Femur (tissue), 1 donor: ENCODE data around the gene MFNG.

Experiments used
- DNase-seq: peaks from one replicate; pipeline ENCODE4 v3.0.0-alpha.2; 2017

MFNG gene

DNA sequence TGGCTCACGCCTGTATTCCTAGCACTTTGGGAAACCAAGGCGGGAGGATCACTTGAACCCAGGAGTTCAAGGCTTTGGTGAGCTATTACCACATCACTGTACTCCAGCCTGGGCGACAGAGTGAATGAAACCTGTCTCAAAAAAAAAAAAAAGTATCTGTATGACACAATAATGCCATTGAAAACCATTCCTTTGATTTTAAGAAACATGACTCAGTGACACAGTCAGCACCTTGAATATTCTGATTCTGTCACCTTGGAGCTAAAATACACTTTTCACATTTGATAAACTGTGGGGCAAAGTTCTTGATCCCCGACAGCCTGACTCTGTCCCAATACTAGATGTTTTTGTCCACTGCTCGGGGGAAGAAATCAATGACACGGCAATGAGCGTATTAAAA is 42.2 kb downstream of the MFNG start:
- no peak for DNase-seq

DNA sequence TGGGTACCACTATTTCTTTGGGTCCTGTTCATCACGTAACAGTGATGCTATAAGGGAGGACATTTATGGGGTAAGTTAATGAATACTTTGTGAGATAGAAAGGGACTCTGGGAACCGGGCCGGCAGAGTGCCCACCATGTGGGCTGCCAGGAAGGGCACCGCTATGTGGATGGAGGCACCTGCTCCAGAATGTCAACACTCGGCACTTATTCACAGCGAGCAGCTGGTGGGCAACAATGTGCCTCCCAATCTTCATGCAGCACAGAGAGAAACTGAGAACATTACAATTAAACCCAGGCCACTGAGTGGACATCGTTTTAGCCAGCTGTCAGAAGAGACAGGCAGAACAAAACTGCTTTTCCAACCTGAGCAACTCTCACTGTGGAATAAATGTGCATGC is 43.1 kb downstream of the MFNG start:
- DNase-seq = peak; percentile 18

DNA sequence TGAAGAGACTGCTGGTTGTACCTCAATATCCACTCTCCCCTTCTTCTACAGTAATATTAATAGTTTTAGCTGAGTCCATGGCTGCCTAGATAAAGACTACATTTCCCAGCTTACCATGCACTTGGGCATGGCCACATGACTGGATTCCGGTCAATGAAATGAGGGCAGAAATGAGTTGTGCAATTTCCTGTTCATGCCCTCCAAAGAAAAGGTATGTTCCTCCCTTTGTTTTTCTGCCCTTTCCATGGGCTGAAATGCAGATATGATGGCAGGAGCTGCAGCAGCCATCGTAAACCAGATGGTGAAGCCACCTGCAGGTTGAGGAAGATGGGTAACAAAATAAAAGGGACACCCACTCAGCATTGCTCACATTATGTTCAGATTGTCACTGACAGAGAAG is 43.6 kb downstream of the MFNG start:
- DNase-seq = no peak

DNA sequence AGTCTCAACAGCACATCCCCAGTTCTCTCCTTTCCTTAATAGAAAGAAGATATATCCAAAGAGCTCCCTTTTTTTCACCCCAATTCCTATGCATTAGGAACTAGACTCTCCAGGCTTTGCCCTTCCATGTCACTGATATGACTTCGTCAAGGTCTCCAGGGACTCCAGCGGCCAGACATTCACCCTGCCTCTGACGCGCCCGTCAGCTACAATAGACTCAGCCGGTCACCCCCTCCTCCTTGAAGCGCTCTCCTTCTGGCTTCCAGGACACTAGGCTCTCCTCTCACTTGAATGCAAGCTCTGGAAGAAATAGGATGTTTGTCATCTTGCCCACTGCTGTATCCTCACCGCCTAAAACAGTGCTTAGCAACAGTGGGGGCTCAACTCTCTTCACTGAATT is 44.0 kb downstream of the MFNG start:
- DNase-seq = no peak

- no peak for DNase-seq
Measured at GRCh38 chr22:37440875-37441274, 45.3 kb downstream of the MFNG start.

GRCh38 chr22:37439347-37439746 is 46.8 kb downstream of the MFNG start:
- no peak for DNase-seq

- DNase-seq = no peak
Measured at GRCh38 chr22:37435970-37436603, 50.1 kb downstream of the MFNG start.

GRCh38 chr22:37433786-37434185 is 52.4 kb downstream of the MFNG start:
- no peak for DNase-seq

GRCh38 chr22:37432708-37433054 is 53.5 kb downstream of the MFNG start:
- no peak for DNase-seq

DNA sequence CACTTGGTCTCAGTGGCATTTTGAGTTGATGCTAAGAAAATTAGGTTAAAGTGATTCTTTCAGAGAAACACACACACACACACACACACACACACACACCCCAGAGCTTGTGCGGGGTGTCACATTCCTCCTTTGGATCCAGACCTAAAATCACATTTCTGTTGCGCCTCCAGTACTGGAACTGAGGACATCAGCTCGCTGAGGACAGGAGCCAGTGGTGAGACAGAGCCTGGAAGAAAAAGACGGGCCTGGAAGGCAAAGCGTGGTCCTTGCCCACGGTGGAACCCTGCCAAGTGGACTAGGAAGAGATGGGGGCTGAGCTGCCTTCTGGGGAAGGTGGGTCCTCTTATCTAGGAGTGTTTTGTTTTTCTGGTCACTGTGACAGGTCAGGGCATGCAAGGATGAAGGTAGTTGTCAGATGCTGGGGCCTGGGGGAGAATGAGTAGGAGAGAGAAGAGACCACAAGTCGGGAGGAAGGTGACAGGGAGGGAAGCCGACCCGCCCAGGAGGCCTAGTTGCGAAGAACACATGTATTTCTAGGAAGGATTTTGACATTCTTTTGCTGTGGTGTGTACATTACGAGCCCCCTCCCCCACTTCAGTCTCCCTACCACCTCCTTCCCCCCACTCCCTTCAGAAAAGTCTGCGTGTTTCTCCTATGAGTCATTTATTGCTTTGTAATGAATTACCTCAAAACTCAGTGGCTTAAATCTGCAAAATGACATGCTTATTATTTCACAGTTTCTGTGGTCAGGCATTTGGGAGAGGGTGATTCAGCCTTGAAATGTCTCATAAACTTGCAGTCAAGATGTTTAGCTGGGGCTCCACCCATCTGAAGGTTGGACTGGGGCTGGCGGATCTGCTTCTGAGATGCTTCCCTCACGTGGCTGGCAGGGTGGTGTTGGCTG is 54.1 kb downstream of the MFNG start:
- DNase-seq = no peak

GRCh38 chr22:37431366-37431765 is 54.8 kb downstream of the MFNG start:
- DNase-seq = no peak

- DNase-seq = no peak
Measured at GRCh38 chr22:37430941-37431340, 55.2 kb downstream of the MFNG start.

GRCh38 chr22:37428649-37429586 is 57.3 kb downstream of the MFNG start:
- peak; percentile 54 for DNase-seq

DNA sequence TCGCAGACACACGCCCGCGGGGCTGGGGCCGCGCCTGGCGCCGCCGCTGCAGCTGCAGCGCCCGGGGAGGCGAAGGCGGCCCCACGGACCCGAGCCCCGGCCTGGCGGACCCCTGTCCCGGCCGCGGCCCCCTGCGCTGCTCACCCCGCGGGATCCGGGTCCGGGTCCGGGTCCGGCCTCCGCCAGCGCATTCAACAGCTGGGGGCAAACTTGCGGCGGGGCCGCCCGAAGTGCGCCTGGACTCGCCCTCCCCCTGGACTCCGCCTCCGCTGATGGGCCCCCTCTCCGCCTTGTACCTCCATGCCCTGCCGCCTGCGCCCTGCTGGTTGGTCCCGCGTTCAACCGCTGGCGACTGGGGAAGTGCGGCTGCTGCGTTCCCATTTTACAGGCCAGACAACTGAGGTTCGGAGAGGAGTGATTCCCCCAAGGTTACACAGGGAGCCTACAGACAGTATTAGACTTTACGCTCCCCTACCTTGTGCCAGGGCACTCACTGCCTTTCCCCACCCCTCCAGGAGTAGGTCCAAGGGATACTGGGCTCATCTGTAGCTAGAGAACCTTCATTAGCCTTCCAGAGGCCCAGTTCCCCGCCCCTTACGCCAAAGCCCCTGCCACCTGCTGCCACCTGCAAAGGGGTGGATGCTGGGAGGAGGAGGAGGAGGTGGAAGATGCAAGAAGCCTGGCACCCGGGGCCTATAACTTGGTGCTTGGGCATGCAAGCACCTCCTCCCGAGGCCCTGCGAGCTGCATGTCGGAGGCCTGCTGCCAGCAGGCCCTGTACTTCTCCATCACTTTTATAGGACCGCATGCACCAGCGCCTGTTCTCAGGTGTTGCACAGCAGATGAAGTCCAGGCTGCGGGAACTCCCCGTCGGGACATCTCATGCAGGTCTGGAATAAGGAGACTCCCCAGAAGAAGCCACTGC is 58.2 kb downstream of the MFNG start:
- no peak for DNase-seq

DNA sequence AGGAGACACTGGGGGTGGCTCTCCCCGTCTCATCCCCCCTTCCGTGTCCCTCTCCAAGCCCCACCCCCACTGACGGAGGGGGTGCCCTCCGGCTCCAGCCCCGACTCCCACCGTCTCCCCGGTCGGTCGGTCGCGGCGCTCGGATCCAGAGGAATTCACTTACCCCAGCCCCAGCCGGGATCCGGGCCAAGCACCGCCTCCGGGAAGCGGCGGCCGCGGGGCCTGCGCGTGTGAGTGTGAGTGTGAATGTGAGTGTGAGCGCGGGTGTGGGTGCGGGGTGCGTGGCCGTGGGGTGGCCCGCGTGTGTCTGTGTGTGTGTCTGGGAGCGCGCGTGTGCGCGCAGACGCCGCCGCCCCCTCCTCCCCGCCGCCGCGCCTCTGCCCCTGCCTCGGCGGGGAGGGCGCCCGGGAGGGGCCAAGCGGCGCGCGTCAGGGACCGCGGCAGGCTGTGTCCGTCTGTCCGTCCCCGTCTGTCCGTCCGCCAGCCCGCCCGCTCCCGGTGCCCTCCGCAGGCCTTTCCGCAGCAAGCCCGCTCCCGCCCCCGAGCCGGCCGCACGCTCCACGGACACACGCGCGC is 59.0 kb downstream of the MFNG start, which contains the start of gene ELFN2:
Gene ELFN2 (minus strand): TSS at position 345 of the 576 bp plus-strand sequence. CDS start 51,945 bp downstream, outside the sequence.
- DNase-seq = peak; percentile 72

GRCh38 chr22:37426706-37427134 is 59.5 kb downstream of the MFNG start:
- no peak for DNase-seq

- peak; percentile 55 for DNase-seq
Measured at GRCh38 chr22:37425800-37426705, 60.1 kb downstream of the MFNG start.

DNA sequence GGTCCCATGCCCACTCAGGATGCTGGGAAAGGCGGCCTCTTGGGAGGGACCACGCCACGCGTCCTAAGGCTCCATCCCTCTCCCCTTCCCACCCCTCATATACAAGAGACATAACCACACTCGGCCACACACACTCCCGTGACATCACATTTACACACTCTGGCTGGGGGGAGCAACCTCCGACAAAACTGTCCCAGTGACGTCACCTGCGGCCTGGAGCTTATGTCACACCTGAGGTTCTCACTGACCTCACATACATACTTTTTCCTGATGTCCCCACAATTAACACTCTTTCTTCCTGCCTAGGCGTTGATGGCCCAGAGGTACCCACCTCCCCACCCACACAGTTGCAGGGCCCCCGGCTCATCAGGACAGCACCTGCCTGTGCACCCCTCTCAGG is 60.8 kb downstream of the MFNG start:
- DNase-seq = no peak

GRCh38 chr22:37423283-37423682 is 62.9 kb downstream of the MFNG start:
- DNase-seq = no peak

- no peak for DNase-seq
Measured at GRCh38 chr22:37421468-37421877, 64.7 kb downstream of the MFNG start.
